Large intestine (tissue), 3 donors: ENCODE measurements around the gene SECISBP2. TPM values are rescaled to one million over a fixed set of nuclear protein-coding genes. Genes with fewer than 3 reads are reported as not detected.

Experiments
- DNase-seq, 2 donors: peaks; one replicate each; pipeline versions ENCODE4 v3.0.0 to v3.0.0-alpha.2; 2013
- H3K27ac ChIP-seq: one replicate; pipeline ENCODE4 v1.5.1; 2013; ENCODE audit warnings: low read length
- H3K27me3 ChIP-seq: 2 replicates; pipeline ENCODE4 v1.6.1; 2013; ENCODE audit warnings: low read length; ENCODE audit not compliant: control insufficient read depth, insufficient read depth
- H3K36me3 ChIP-seq: 2 replicates; pipeline ENCODE4 v1.6.1; 2013; ENCODE audit warnings: low read length; ENCODE audit not compliant: control insufficient read depth, insufficient read depth
- H3K4me1 ChIP-seq: one replicate; pipeline ENCODE4 v1.6.1; 2013; ENCODE audit warnings: low read length; ENCODE audit not compliant: control insufficient read depth, insufficient read depth
- H3K4me3 ChIP-seq: one replicate; pipeline ENCODE4 v1.5.1; 2013; ENCODE audit warnings: low read length
- H3K9me3 ChIP-seq: one replicate; pipeline ENCODE4 v1.6.1; 2013; ENCODE audit warnings: mild to moderate bottlenecking, low read depth, low read length, moderate library complexity; ENCODE audit not compliant: control insufficient read depth
- WGBS: methylation state at CpG from one replicate; pipeline ENCODE4 v1.1.5; 2013; ENCODE audit warnings: low lambda C conversion rate; ENCODE audit not compliant: insufficient coverage; 5-methylcytosine and 5-hydroxymethylcytosine counted together
- polyA plus RNA-seq: library from polyadenylated mRNA; unstranded; fragments of 120-200 nt; gene quantifications from one replicate; pipeline ENCODE4 v1.2.1, GENCODE V29; 2013

The SECISBP2 gene
- polyA plus RNA-seq, 1 donor: 67.1 TPM

- Histone ChIP-seq H3K4me3 (no peak overlapping the region), H3K36me3 (no peaks in the 10 kb centered on the region), H3K27ac (peak overlapping the region; percentile 99), H3K4me1 (peaks cover 8% of the 10 kb centered on the region), H3K27me3 (no peaks in the 10 kb centered on the region), H3K9me3 (no peaks in the 10 kb centered on the region)
- 100% methylated on average over 1 of the region's 6 CpGs for WGBS
- DNase-seq: no peak
These were observed 9.1 kb upstream of the SECISBP2 start for GRCh38 chr9:89309166-89309565.

GRCh38 chr9:89309608-89310474, 8.5 kb upstream of the SECISBP2 start:
- no peaks in the 10 kb centered on the region for H3K9me3 ChIP-seq

GRCh38 chr9:89310475-89311345, 7.6 kb upstream of the SECISBP2 start, which contains the start of gene CKS2:
Gene CKS2, plus strand, starts transcription at chr9:89311195. Its CDS starts 98 bp downstream, at chr9:89311293.
- Histone ChIP-seq H3K9me3 (no peaks in the 10 kb centered on the region), H3K27ac (peak within 1 kb of the TSS; percentile 99), H3K4me1 (peaks cover 8% of the 10 kb centered on the region), H3K27me3 (no peaks in the 10 kb centered on the region), H3K4me3 (peak within 1 kb of the TSS; percentile 83), H3K36me3 (no peaks in the 10 kb centered on the region)
- DNase-seq: peak; percentile 100
- WGBS: no CpG with 5 or more reads among the region's 86 CpGs

More at GRCh38 chr9:89309608-89310474, 8.5 kb upstream of the SECISBP2 start:
- DNase-seq: peak; percentile 49 to 79
- Histone ChIP-seq H3K27me3 (no peaks in the 10 kb centered on the region), H3K36me3 (no peaks in the 10 kb centered on the region), H3K4me3 (peak overlapping the region; percentile 81), H3K27ac (peak overlapping the region; percentile 99), H3K4me1 (peaks cover 8% of the 10 kb centered on the region)
- WGBS: 15% methylated on average over 2 of the region's 23 CpGs

- Histone ChIP-seq H3K27me3 (no peaks in the 10 kb centered on the region), H3K9me3 (no peaks in the 10 kb centered on the region), H3K27ac (peak overlapping the region; percentile 49), H3K4me1 (peaks cover 8% of the 10 kb centered on the region), H3K4me3 (peak overlapping the region; percentile 83), H3K36me3 (no peaks in the 10 kb centered on the region)
- peak in 1 of 2 donors; percentile 40 for DNase-seq
- no CpG with 5 or more reads among the region's 54 CpGs for WGBS
These were observed 6.7 kb upstream of the SECISBP2 start for GRCh38 chr9:89311346-89312221.

- no peaks in the 10 kb centered on the region for H3K27me3 ChIP-seq
- peaks cover 5% of the 10 kb centered on the region for H3K36me3 ChIP-seq
- no peaks in the 10 kb centered on the region for H3K9me3 ChIP-seq
- H3K4me1 ChIP-seq: peaks cover 10% of the 10 kb centered on the region
- peak in 1 of 2 donors; percentile 62 for DNase-seq
- no CpG with 5 or more reads among the region's 8 CpGs for WGBS
- peak overlapping the region; percentile 83 for H3K4me3 ChIP-seq
- peak overlapping the region; percentile 49 for H3K27ac ChIP-seq
These were observed 6.1 kb upstream of the SECISBP2 start for GRCh38 chr9:89312222-89312571.

GRCh38 chr9:89313842-89314241, 4.5 kb upstream of the SECISBP2 start:
- H3K9me3 ChIP-seq: no peaks in the 10 kb centered on the region
- no peaks in the 10 kb centered on the region for H3K27me3 ChIP-seq
- no peak overlapping the region for H3K4me3 ChIP-seq
- peaks cover 15% of the 10 kb centered on the region for H3K4me1 ChIP-seq
- no CpG with 5 or more reads among the region's 1 CpG for WGBS
- H3K27ac ChIP-seq: no peak overlapping the region
- peaks cover 6% of the 10 kb centered on the region for H3K36me3 ChIP-seq
- DNase-seq: no peak

- H3K9me3 ChIP-seq: no peaks in the 10 kb centered on the region
- no CpG with 5 or more reads among the region's 1 CpG for WGBS
- H3K27ac ChIP-seq: no peak overlapping the region
- DNase-seq: no peak
- H3K4me1 ChIP-seq: peaks cover 17% of the 10 kb centered on the region
- no peaks in the 10 kb centered on the region for H3K27me3 ChIP-seq
- H3K4me3 ChIP-seq: no peak overlapping the region
- peaks cover 6% of the 10 kb centered on the region for H3K36me3 ChIP-seq
These were observed 3.3 kb upstream of the SECISBP2 start for GRCh38 chr9:89314955-89315354.

GRCh38 chr9:89315482-89315881, 2.8 kb upstream of the SECISBP2 start:
- no peak for DNase-seq
- Histone ChIP-seq H3K4me3 (no peak overlapping the region), H3K36me3 (peaks cover 6% of the 10 kb centered on the region), H3K27ac (no peak overlapping the region), H3K9me3 (no peaks in the 10 kb centered on the region), H3K27me3 (no peaks in the 10 kb centered on the region), H3K4me1 (peaks cover 21% of the 10 kb centered on the region)

GRCh38 chr9:89317282-89317681, 1.0 kb upstream of the SECISBP2 start:
- Histone ChIP-seq H3K27me3 (no peaks in the 10 kb centered on the region), H3K4me1 (peaks cover 21% of the 10 kb centered on the region), H3K36me3 (peaks cover 9% of the 10 kb centered on the region), H3K27ac (peak overlapping the region; percentile 98), H3K4me3 (no peak overlapping the region), H3K9me3 (no peaks in the 10 kb centered on the region)
- DNase-seq: no peak
- WGBS: no CpG with 5 or more reads among the region's 4 CpGs
